SK-N-SH treated with all-trans-retinoic acid at 6 μM for 48 hours (cell line): Measurements from ENCODE around the gene OR2H1.

Source experiments
- ATAC-seq: fragments of 200-7000 bp; cut with Tn5 transposase; 3 replicates; pipeline ENCODE4 v1.9.1; 2020; ENCODE audit warnings: mild to moderate bottlenecking, moderate library complexity
- ARNTL ChIP-seq: fragments of 450-650 bp; formaldehyde crosslinking; IDR thresholded peaks from 2 replicates; pipeline ENCODE4 v1.5.0; 2020; ENCODE audit warnings: low read depth, mild to moderate bottlenecking, moderate library complexity, borderline replicate concordance
- BACH2 ChIP-seq: fragments of 250-450 bp; sonication (Bioruptor Pico); IDR thresholded peaks from 2 replicates; pipeline ENCODE4 v1.9.0; 2021; ENCODE audit warnings: mild to moderate bottlenecking, borderline replicate concordance
- CSDC2 ChIP-seq: fragments of 250-450 bp; sonication (Bioruptor Pico); IDR thresholded peaks from 2 replicates; pipeline ENCODE4 v1.5.0; 2020; ENCODE audit warnings: mild to moderate bottlenecking, moderate library complexity
- CSRNP3 ChIP-seq: fragments of 250-450 bp; sonication (Bioruptor Pico); IDR thresholded peaks from 2 replicates; pipeline ENCODE4 v1.5.1; 2021; ENCODE audit warnings: mild to moderate bottlenecking, moderate library complexity
- ESRRG ChIP-seq: fragments of 250-450 bp; sonication (Bioruptor Pico); IDR thresholded peaks from 2 replicates; pipeline ENCODE4 v1.6.1; 2021; ENCODE audit warnings: mild to moderate bottlenecking
- GLIS3 ChIP-seq: fragments of 250-450 bp; sonication (Bioruptor Pico); IDR thresholded peaks from 2 replicates; pipeline ENCODE4 v1.5.0; 2020; ENCODE audit warnings: mild to moderate bottlenecking, moderate library complexity
- ISL1 ChIP-seq: fragments of 250-450 bp; sonication (Bioruptor Pico); IDR thresholded peaks from 2 replicates; pipeline ENCODE4 v2.1.2; 2022; ENCODE audit warnings: mild to moderate bottlenecking, moderate library complexity
- OSR1 ChIP-seq: fragments of 250-450 bp; sonication (Bioruptor Pico); IDR thresholded peaks from 2 replicates; pipeline ENCODE4 v1.8.0; 2022; ENCODE audit warnings: moderate library complexity, mild to moderate bottlenecking, inconsistent platforms
- PATZ1 ChIP-seq: fragments of 250-450 bp; sonication (Bioruptor Pico); IDR thresholded peaks from 2 replicates; pipeline ENCODE4 v1.8.0; 2020; ENCODE audit warnings: mild to moderate bottlenecking, moderate library complexity, borderline replicate concordance
- PPARA ChIP-seq: fragments of 250-450 bp; sonication (Bioruptor Pico); IDR thresholded peaks from 2 replicates; pipeline ENCODE4 v1.5.0; 2020; ENCODE audit warnings: mild to moderate bottlenecking, borderline replicate concordance
- RARB ChIP-seq: fragments of 250-450 bp; sonication (Bioruptor Pico); IDR thresholded peaks from 2 replicates; pipeline ENCODE4 v1.8.0; 2021; ENCODE audit warnings: mild to moderate bottlenecking, moderate library complexity
- SNAI2 ChIP-seq: fragments of 250-450 bp; sonication (Bioruptor Pico); IDR thresholded peaks from 2 replicates; pipeline ENCODE4 v1.5.0; 2020; ENCODE audit warnings: mild to moderate bottlenecking, moderate library complexity
- TCF4 ChIP-seq: fragments of 250-450 bp; sonication (Bioruptor Pico); IDR thresholded peaks from 2 replicates; pipeline ENCODE4 v1.8.0; 2021; ENCODE audit warnings: mild to moderate bottlenecking, moderate library complexity, borderline replicate concordance
- ZC3H10 ChIP-seq: fragments of 250-450 bp; sonication (Bioruptor Pico); IDR thresholded peaks from 2 replicates; pipeline ENCODE4 v1.5.1; 2021; ENCODE audit warnings: mild to moderate bottlenecking, moderate library complexity
- ZFP3 ChIP-seq: fragments of 250-450 bp; sonication (Bioruptor Pico); IDR thresholded peaks from 2 replicates; pipeline ENCODE4 v1.5.0; 2020; ENCODE audit warnings: mild to moderate bottlenecking, moderate library complexity
- ZFP30 ChIP-seq: fragments of 450-650 bp; formaldehyde crosslinking; IDR thresholded peaks from 2 replicates; pipeline ENCODE4 v1.5.0; 2022; ENCODE audit warnings: mild to moderate bottlenecking, moderate library complexity
- ZNF565 ChIP-seq: fragments of 450-650 bp; formaldehyde crosslinking; conservative IDR thresholded peaks from 2 replicates; pipeline ENCODE4 v1.5.0; 2020; ENCODE audit warnings: low read depth, mild to moderate bottlenecking, moderate library complexity
- ZNF70 ChIP-seq: fragments of 450-650 bp; formaldehyde crosslinking; IDR thresholded peaks from 2 replicates; pipeline ENCODE4 v1.5.0; 2020; ENCODE audit warnings: mild to moderate bottlenecking, moderate library complexity
- ZNF8 ChIP-seq: fragments of 450-650 bp; formaldehyde crosslinking; IDR thresholded peaks from 2 replicates; pipeline ENCODE4 v1.5.0; 2020; ENCODE audit warnings: mild to moderate bottlenecking, moderate library complexity
- TF ChIP-seq, protein P1 (sequence below): fragments of 250-450 bp; sonication (Bioruptor Pico); IDR thresholded peaks from 2 replicates; pipeline ENCODE4 v1.5.0; 2020; ENCODE audit warnings: mild to moderate bottlenecking, moderate library complexity
- TF ChIP-seq, protein P2 (sequence below): fragments of 250-450 bp; sonication (Bioruptor Pico); IDR thresholded peaks from 2 replicates; pipeline ENCODE4 v1.8.0; 2021; ENCODE audit warnings: low read depth, mild to moderate bottlenecking, moderate library complexity, borderline replicate concordance

OR2H1 gene

GRCh38 chr6:29424575-29424974, 32.4 kb upstream of the OR2H1 start:
- ATAC-seq = no peak
- TF ChIP-seq OSR1 (no peak), ZC3H10 (CRISPR knock-in tag) (no peak), CSRNP3 (no peak), PATZ1 (CRISPR knock-in tag) (no peak), ESRRG (CRISPR knock-in tag) (no peak), BACH2 (no peak), ZNF565 (CRISPR knock-in tag) (no peak), RARB (CRISPR knock-in tag) (no peak), CSDC2 (CRISPR knock-in tag) (no peak), ZNF70 (CRISPR knock-in tag) (no peak), TCF4 (CRISPR knock-in tag) (no peak), PPARA (CRISPR knock-in tag) (no peak), SNAI2 (CRISPR knock-in tag) (no peak), ISL1 (CRISPR knock-in tag) (no peak), ZNF8 (no peak)
- TF ChIP-seq, protein P1, sequence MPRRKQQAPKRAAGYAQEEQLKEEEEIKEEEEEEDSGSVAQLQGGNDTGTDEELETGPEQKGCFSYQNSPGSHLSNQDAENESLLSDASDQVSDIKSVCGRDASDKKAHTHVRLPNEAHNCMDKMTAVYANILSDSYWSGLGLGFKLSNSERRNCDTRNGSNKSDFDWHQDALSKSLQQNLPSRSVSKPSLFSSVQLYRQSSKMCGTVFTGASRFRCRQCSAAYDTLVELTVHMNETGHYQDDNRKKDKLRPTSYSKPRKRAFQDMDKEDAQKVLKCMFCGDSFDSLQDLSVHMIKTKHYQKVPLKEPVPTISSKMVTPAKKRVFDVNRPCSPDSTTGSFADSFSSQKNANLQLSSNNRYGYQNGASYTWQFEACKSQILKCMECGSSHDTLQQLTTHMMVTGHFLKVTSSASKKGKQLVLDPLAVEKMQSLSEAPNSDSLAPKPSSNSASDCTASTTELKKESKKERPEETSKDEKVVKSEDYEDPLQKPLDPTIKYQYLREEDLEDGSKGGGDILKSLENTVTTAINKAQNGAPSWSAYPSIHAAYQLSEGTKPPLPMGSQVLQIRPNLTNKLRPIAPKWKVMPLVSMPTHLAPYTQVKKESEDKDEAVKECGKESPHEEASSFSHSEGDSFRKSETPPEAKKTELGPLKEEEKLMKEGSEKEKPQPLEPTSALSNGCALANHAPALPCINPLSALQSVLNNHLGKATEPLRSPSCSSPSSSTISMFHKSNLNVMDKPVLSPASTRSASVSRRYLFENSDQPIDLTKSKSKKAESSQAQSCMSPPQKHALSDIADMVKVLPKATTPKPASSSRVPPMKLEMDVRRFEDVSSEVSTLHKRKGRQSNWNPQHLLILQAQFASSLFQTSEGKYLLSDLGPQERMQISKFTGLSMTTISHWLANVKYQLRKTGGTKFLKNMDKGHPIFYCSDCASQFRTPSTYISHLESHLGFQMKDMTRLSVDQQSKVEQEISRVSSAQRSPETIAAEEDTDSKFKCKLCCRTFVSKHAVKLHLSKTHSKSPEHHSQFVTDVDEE (CRISPR knock-in tag) = no peak
- TF ChIP-seq, protein P2, sequence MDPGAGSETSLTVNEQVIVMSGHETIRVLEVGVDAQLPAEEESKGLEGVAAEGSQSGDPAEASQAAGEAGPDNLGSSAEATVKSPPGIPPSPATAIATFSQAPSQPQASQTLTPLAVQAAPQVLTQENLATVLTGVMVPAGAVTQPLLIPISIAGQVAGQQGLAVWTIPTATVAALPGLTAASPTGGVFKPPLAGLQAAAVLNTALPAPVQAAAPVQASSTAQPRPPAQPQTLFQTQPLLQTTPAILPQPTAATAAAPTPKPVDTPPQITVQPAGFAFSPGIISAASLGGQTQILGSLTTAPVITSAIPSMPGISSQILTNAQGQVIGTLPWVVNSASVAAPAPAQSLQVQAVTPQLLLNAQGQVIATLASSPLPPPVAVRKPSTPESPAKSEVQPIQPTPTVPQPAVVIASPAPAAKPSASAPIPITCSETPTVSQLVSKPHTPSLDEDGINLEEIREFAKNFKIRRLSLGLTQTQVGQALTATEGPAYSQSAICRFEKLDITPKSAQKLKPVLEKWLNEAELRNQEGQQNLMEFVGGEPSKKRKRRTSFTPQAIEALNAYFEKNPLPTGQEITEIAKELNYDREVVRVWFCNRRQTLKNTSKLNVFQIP (CRISPR knock-in tag) = no peak

DNA sequence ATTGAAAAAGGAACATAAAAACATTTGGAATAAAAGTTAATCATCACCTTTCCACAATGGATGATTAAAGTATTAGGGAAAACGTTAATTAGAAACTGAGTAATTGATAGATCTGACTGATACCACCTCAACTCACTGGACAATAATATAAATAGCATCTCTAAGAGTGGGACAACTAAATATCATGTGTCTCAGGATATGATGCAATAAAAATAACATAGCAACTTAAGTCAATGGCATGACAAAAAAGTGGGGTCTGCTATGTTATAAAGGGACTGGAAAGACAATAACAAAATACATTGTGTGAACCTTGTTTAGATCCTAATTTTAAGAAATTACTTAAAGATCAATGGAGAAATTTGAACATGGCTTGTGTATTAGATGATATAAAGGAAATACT, 31.9 kb upstream of the OR2H1 start:
- TF ChIP-seq ZNF8 = no peak
- no peak for TF ChIP-seq CSDC2 (CRISPR knock-in tag)
- no peak for TF ChIP-seq ISL1 (CRISPR knock-in tag)
- TF ChIP-seq ZFP30 (CRISPR knock-in tag) = no peak
- TF ChIP-seq ZC3H10 (CRISPR knock-in tag) = no peak
- TF ChIP-seq PPARA (CRISPR knock-in tag) = no peak
- TF ChIP-seq ARNTL (CRISPR knock-in tag) = no peak
- TF ChIP-seq TCF4 (CRISPR knock-in tag) = no peak
- TF ChIP-seq, protein P2 (CRISPR knock-in tag) = no peak
- TF ChIP-seq BACH2 = no peak
- TF ChIP-seq ZFP3 (CRISPR knock-in tag) = no peak
- TF ChIP-seq ZNF70 (CRISPR knock-in tag) = no peak
- no peak for TF ChIP-seq OSR1
- TF ChIP-seq PATZ1 (CRISPR knock-in tag) = no peak
- TF ChIP-seq GLIS3 (CRISPR knock-in tag) = no peak
- ATAC-seq = no peak
